HEK293 (cell line): ENCODE measurements around the gene UFC1.

Source experiments
- CTCF ChIA-PET: fragments of 350-600 bp; formaldehyde crosslinking; extraction: SDS; loops from one replicate; lab custom pipeline; 2021; ENCODE audit warnings: antibody characterized with exemption; lab: Yijun Ruan, JAX
- POLR2A ChIA-PET: fragments of 300-600 bp; formaldehyde crosslinking; extraction: SDS; loops from one replicate; lab custom pipeline; 2020; ENCODE audit warnings: antibody characterized with exemption, inconsistent platforms; lab: Yijun Ruan, JAX
- H3K27ac ChIP-seq: fragments of 200-500 bp; sonication (Bioruptor generic); 2 replicates; pipeline ENCODE4 v1.5.1; 2014; ENCODE audit warnings: low read depth, low read length, control low read depth, inconsistent platforms; ENCODE audit errors: extremely low read depth
- H3K36me3 ChIP-seq, 2 experiments: fragments of 200-500 bp in 1 of 2; sonication (Bioruptor generic) in 1 of 2; 1 replicate in 1 of 2; 2 replicates in 1 of 2; pipeline ENCODE4 v1.5.1; 2014 to 2017; ENCODE audit warnings: inconsistent platforms in 2 of 2, low read length in 2 of 2; ENCODE audit not compliant: control insufficient read depth in 2 of 2, insufficient read depth in 1 of 2
- H3K4me1 ChIP-seq: fragments of 200-500 bp; sonication (Bioruptor generic); 2 replicates; pipeline ENCODE4 v1.5.1; 2014; ENCODE audit warnings: mild to moderate bottlenecking, low read length, inconsistent platforms; ENCODE audit not compliant: control insufficient read depth, insufficient read depth
- H3K4me3 ChIP-seq: 2 replicates; pipeline ENCODE4 v1.5.1; 2011; ENCODE audit warnings: low read depth, mild to moderate bottlenecking, control low read depth, low read length, moderate library complexity
- H3K9me3 ChIP-seq: fragments of 200-500 bp; sonication (Bioruptor generic); 2 replicates; pipeline ENCODE4 v1.5.1; 2014; ENCODE audit warnings: low read depth, low read length, inconsistent platforms; ENCODE audit not compliant: control insufficient read depth, insufficient read depth
- BCL6B ChIP-seq: fragments of 450-650 bp; formaldehyde crosslinking; IDR thresholded peaks from 2 replicates; pipeline ENCODE4 v1.5.1; 2017; ENCODE audit warnings: missing biosample characterization, missing genetic modification characterization
- HOXC10 ChIP-seq: sonication (generic); formaldehyde crosslinking; IDR thresholded peaks from 2 replicates; pipeline ENCODE4 v1.8.1; 2023; ENCODE audit warnings: mild to moderate bottlenecking, missing genetic modification reagents
- KLF10 ChIP-seq: fragments of 450-650 bp; IDR thresholded peaks from 2 replicates; pipeline ENCODE4 v1.5.1; 2018; ENCODE audit warnings: missing biosample characterization, mild to moderate bottlenecking, missing genetic modification characterization
- KLF16 ChIP-seq: fragments of 450-650 bp; formaldehyde crosslinking; IDR thresholded peaks from 2 replicates; pipeline ENCODE4 v1.5.1; 2017; ENCODE audit warnings: missing biosample characterization, missing genetic modification characterization
- SCRT1 ChIP-seq: fragments of 450-650 bp; formaldehyde crosslinking; IDR thresholded peaks from 2 replicates; pipeline ENCODE4 v1.5.1; 2016; ENCODE audit warnings: missing biosample characterization, missing genetic modification characterization, borderline replicate concordance
- SETDB1 ChIP-seq: IDR thresholded peaks from one replicate; pipeline ENCODE4 v1.6.1; 2017; ENCODE audit warnings: mild to moderate bottlenecking, low read length, moderate library complexity, mixed read lengths; ENCODE audit not compliant: insufficient read length
- SP3 ChIP-seq: fragments of 450-650 bp; formaldehyde crosslinking; IDR thresholded peaks from 2 replicates; pipeline ENCODE4 v1.5.1; 2016; ENCODE audit warnings: missing biosample characterization, missing genetic modification characterization
- SP7 ChIP-seq: fragments of 450-650 bp; formaldehyde crosslinking; IDR thresholded peaks from 2 replicates; pipeline ENCODE4 v1.5.1; 2016; ENCODE audit warnings: missing biosample characterization, missing genetic modification characterization
- ZBTB17 ChIP-seq: fragments of 450-650 bp; formaldehyde crosslinking; IDR thresholded peaks from 2 replicates; pipeline ENCODE4 v1.5.1; 2016; ENCODE audit warnings: missing biosample characterization, missing genetic modification characterization
- ZBTB8A ChIP-seq: fragments of 450-650 bp; formaldehyde crosslinking; IDR thresholded peaks from 2 replicates; pipeline ENCODE4 v1.5.1; 2016; ENCODE audit warnings: missing biosample characterization, missing genetic modification characterization
- ZEB2 ChIP-seq: fragments of 450-650 bp; formaldehyde crosslinking; IDR thresholded peaks from 2 replicates; pipeline ENCODE4 v1.5.1; 2016; ENCODE audit warnings: missing biosample characterization, missing genetic modification characterization
- ZFHX2 ChIP-seq: fragments of 450-650 bp; formaldehyde crosslinking; conservative IDR thresholded peaks from 2 replicates; pipeline ENCODE4 v1.5.1; 2016; ENCODE audit warnings: missing biosample characterization, missing genetic modification characterization
- ZIC2 ChIP-seq: fragments of 450-650 bp; formaldehyde crosslinking; IDR thresholded peaks from 2 replicates; pipeline ENCODE4 v1.5.1; 2016; ENCODE audit warnings: missing biosample characterization, missing genetic modification characterization
- ZNF138 ChIP-seq: fragments of 450-650 bp; formaldehyde crosslinking; IDR thresholded peaks from 2 replicates; pipeline ENCODE4 v1.5.1; 2016; ENCODE audit warnings: missing biosample characterization, missing genetic modification characterization, borderline replicate concordance
- ZNF211 ChIP-seq: fragments of 450-650 bp; formaldehyde crosslinking; IDR thresholded peaks from 2 replicates; pipeline ENCODE4 v1.5.1; 2016; ENCODE audit warnings: low read depth, missing biosample characterization, missing genetic modification characterization
- ZNF239 ChIP-seq: fragments of 450-650 bp; formaldehyde crosslinking; IDR thresholded peaks from 2 replicates; pipeline ENCODE4 v1.5.1; 2016; ENCODE audit warnings: missing biosample characterization, missing genetic modification characterization
- ZNF302 ChIP-seq: fragments of 450-650 bp; formaldehyde crosslinking; IDR thresholded peaks from 2 replicates; pipeline ENCODE4 v1.5.1; 2016; ENCODE audit warnings: missing biosample characterization, missing genetic modification characterization, low read depth
- ZNF324 ChIP-seq: fragments of 450-650 bp; formaldehyde crosslinking; IDR thresholded peaks from 2 replicates; pipeline ENCODE4 v1.5.1; 2016; ENCODE audit warnings: missing biosample characterization, missing genetic modification characterization
- ZNF391 ChIP-seq: fragments of 450-650 bp; formaldehyde crosslinking; IDR thresholded peaks from 2 replicates; pipeline ENCODE4 v1.5.1; 2016; ENCODE audit warnings: low read depth, missing biosample characterization, missing genetic modification characterization, borderline replicate concordance
- ZNF473 ChIP-seq: fragments of 450-650 bp; formaldehyde crosslinking; IDR thresholded peaks from 2 replicates; pipeline ENCODE4 v1.5.1; 2017; ENCODE audit warnings: missing biosample characterization, missing genetic modification characterization
- ZNF513 ChIP-seq: fragments of 450-650 bp; IDR thresholded peaks from 2 replicates; pipeline ENCODE4 v1.5.1; 2018; ENCODE audit warnings: missing biosample characterization, missing genetic modification characterization
- ZNF596 ChIP-seq: fragments of 450-650 bp; IDR thresholded peaks from 2 replicates; pipeline ENCODE4 v1.5.0; 2018; ENCODE audit warnings: missing biosample characterization, mild to moderate bottlenecking, missing genetic modification characterization, moderate library complexity
- ZNF658 ChIP-seq: fragments of 450-650 bp; formaldehyde crosslinking; IDR thresholded peaks from 2 replicates; pipeline ENCODE4; 2016; ENCODE audit warnings: missing biosample characterization, missing genetic modification characterization
- ZNF704 ChIP-seq: fragments of 450-650 bp; formaldehyde crosslinking; IDR thresholded peaks from 2 replicates; pipeline ENCODE4 v1.5.1; 2016; ENCODE audit warnings: missing biosample characterization, missing genetic modification characterization
- ZNF747 ChIP-seq: fragments of 450-650 bp; formaldehyde crosslinking; IDR thresholded peaks from 2 replicates; pipeline ENCODE4 v1.5.1; 2016; ENCODE audit warnings: missing biosample characterization, missing genetic modification characterization
- ZNF791 ChIP-seq: fragments of 450-650 bp; formaldehyde crosslinking; IDR thresholded peaks from 2 replicates; pipeline ENCODE4 v1.5.1; 2016; ENCODE audit warnings: missing biosample characterization, missing genetic modification characterization
- ZNF837 ChIP-seq: fragments of 450-650 bp; formaldehyde crosslinking; IDR thresholded peaks from 2 replicates; pipeline ENCODE4 v1.5.1; 2016; ENCODE audit warnings: missing biosample characterization, missing genetic modification characterization
- ZXDB ChIP-seq: fragments of 450-650 bp; formaldehyde crosslinking; IDR thresholded peaks from 2 replicates; pipeline ENCODE4 v1.5.1; 2016; ENCODE audit warnings: missing biosample characterization, missing genetic modification characterization
- TF ChIP-seq, protein P1 (sequence below): fragments of 450-650 bp; formaldehyde crosslinking; IDR thresholded peaks from 2 replicates; pipeline ENCODE4 v1.5.1; 2016; ENCODE audit warnings: missing biosample characterization, missing genetic modification characterization, low read depth

UFC1 gene

GRCh38 chr1:161177112-161177935 lies 23.5 kb downstream of the UFC1 start, which contains the start of gene B4GALT3 (continued):
- TF ChIP-seq ZNF837 (tag by site-specific recombination) (no peak), ZFHX2 (tag by site-specific recombination) (peak; percentile 74), SCRT1 (tag by site-specific recombination) (no peak), ZNF473 (tag by site-specific recombination) (no peak), SP3 (tag by site-specific recombination) (peak; percentile 100), ZIC2 (peak; percentile 80), KLF10 (tag by site-specific recombination) (peak; percentile 86), ZNF513 (tag by site-specific recombination) (no peak), ZNF704 (tag by site-specific recombination) (0 out of 2 replicates have a peak, but pooled peaks have one; percentile 27)
- TF ChIP-seq, protein P1, sequence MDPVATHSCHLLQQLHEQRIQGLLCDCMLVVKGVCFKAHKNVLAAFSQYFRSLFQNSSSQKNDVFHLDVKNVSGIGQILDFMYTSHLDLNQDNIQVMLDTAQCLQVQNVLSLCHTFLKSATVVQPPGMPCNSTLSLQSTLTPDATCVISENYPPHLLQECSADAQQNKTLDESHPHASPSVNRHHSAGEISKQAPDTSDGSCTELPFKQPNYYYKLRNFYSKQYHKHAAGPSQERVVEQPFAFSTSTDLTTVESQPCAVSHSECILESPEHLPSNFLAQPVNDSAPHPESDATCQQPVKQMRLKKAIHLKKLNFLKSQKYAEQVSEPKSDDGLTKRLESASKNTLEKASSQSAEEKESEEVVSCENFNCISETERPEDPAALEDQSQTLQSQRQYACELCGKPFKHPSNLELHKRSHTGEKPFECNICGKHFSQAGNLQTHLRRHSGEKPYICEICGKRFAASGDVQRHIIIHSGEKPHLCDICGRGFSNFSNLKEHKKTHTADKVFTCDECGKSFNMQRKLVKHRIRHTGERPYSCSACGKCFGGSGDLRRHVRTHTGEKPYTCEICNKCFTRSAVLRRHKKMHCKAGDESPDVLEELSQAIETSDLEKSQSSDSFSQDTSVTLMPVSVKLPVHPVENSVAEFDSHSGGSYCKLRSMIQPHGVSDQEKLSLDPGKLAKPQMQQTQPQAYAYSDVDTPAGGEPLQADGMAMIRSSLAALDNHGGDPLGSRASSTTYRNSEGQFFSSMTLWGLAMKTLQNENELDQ (tag by site-specific recombination), result no peak

GRCh38 chr1:161177936-161178244 lies 24.1 kb downstream of the UFC1 start:
- Histone ChIP-seq H3K36me3 (peaks cover 7 to 32% of the 10 kb centered on the region in 2 experiments; a peak in 2 of 3 replicates), H3K4me1 (no peaks in the 10 kb centered on the region), H3K4me3 (no peak overlapping the region), H3K9me3 (no peaks in the 10 kb centered on the region), H3K27ac (no peak overlapping the region)
- POLR2A ChIA-PET, result interaction anchor here (1.3 to 3.3 kb wide), 5 partner anchors 12 to 48 kb away, joined by 4 to 39 read pairs (median 9); partner anchors contain the start of genes NDUFS2, PPOX and TOMM40L
- TF ChIP-seq ZNF211 (tag by site-specific recombination) (no peak), ZBTB17 (tag by site-specific recombination) (0 out of 2 replicates have a peak, but pooled peaks have one; percentile 6), ZNF138 (tag by site-specific recombination) (no peak), ZEB2 (tag by site-specific recombination) (no peak), ZNF658 (tag by site-specific recombination) (no peak), ZNF391 (tag by site-specific recombination) (0 out of 2 replicates have a peak, but pooled peaks have one; percentile 8)
- CTCF ChIA-PET, result interaction anchor here (0.8 to 2.9 kb wide), 4 partner anchors 11 to 204 kb away, joined by 3 to 23 read pairs (median 4); partner anchors contain the start of gene PPOX

GRCh38 chr1:161179698-161180097 lies 25.9 kb downstream of the UFC1 start:
- TF ChIP-seq ZNF324 (tag by site-specific recombination) (no peak), ZNF302 (no peak), ZNF239 (tag by site-specific recombination) (no peak), ZNF791 (tag by site-specific recombination) (no peak), BCL6B (tag by site-specific recombination) (no peak), ZXDB (tag by site-specific recombination) (no peak), SP7 (tag by site-specific recombination) (no peak), ZBTB8A (no peak), HOXC10 (no peak), ZNF747 (no peak), ZNF596 (tag by site-specific recombination) (no peak), SETDB1 (no peak), KLF16 (tag by site-specific recombination) (no peak)
- ChIA-PET CTCF (interaction anchor here (0.8 to 4.4 kb wide), 5 partner anchors 8 to 213 kb away, joined by 3 to 39 read pairs (median 5); no protein-coding TSS in a partner anchor), POLR2A (no interaction called here)

More at GRCh38 chr1:161179698-161180097, 25.9 kb downstream of the UFC1 start:
- Histone ChIP-seq H3K4me1 (no peaks in the 10 kb centered on the region), H3K36me3 (peaks cover 0 to 14% of the 10 kb centered on the region in 2 experiments; a peak in 1 of 3 replicates), H3K9me3 (no peaks in the 10 kb centered on the region), H3K27ac (no peak overlapping the region), H3K4me3 (no peak overlapping the region)
